Stomach smooth muscle (tissue), 2 donors: Measurements from ENCODE around the gene CORO2B.

Experiments used
- H3K27ac ChIP-seq: one replicate; pipeline ENCODE4 v1.7.0; 2013; ENCODE audit warnings: mild to moderate bottlenecking, low read length, inconsistent platforms
- H3K27me3 ChIP-seq, 2 donors: one replicate each; pipeline ENCODE4 v1.7.0; 2013; ENCODE audit warnings: low read length in 2 of 2; ENCODE audit not compliant: insufficient read depth in 2 of 2, control insufficient read depth in 1 of 2
- H3K36me3 ChIP-seq, 2 donors: one replicate each; pipeline ENCODE4 v1.7.0; 2013; ENCODE audit warnings: low read length in 2 of 2; ENCODE audit not compliant: control insufficient read depth in 2 of 2, insufficient read depth in 2 of 2
- H3K4me1 ChIP-seq: one replicate; pipeline ENCODE4 v1.7.0; 2013; ENCODE audit warnings: low read length; ENCODE audit not compliant: control insufficient read depth, insufficient read depth
- H3K4me3 ChIP-seq, 2 donors: one replicate each; pipeline ENCODE4 v1.7.0; 2013; ENCODE audit warnings: low read length in 2 of 2
- H3K9ac ChIP-seq, 2 donors: one replicate each; pipeline ENCODE4 v1.7.0; 2013; ENCODE audit warnings: low read length in 2 of 2, mild to moderate bottlenecking in 1 of 2
- H3K9me3 ChIP-seq, 2 donors: one replicate each; pipeline ENCODE4 v1.7.0; 2013; ENCODE audit warnings: low read length in 2 of 2; ENCODE audit not compliant: control insufficient read depth in 2 of 2
- donor health status: healthy.
- donor health status: Pancreatic carcinoma.

The CORO2B gene, protein sequence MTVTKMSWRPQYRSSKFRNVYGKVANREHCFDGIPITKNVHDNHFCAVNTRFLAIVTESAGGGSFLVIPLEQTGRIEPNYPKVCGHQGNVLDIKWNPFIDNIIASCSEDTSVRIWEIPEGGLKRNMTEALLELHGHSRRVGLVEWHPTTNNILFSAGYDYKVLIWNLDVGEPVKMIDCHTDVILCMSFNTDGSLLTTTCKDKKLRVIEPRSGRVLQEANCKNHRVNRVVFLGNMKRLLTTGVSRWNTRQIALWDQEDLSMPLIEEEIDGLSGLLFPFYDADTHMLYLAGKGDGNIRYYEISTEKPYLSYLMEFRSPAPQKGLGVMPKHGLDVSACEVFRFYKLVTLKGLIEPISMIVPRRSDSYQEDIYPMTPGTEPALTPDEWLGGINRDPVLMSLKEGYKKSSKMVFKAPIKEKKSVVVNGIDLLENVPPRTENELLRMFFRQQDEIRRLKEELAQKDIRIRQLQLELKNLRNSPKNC

DNA sequence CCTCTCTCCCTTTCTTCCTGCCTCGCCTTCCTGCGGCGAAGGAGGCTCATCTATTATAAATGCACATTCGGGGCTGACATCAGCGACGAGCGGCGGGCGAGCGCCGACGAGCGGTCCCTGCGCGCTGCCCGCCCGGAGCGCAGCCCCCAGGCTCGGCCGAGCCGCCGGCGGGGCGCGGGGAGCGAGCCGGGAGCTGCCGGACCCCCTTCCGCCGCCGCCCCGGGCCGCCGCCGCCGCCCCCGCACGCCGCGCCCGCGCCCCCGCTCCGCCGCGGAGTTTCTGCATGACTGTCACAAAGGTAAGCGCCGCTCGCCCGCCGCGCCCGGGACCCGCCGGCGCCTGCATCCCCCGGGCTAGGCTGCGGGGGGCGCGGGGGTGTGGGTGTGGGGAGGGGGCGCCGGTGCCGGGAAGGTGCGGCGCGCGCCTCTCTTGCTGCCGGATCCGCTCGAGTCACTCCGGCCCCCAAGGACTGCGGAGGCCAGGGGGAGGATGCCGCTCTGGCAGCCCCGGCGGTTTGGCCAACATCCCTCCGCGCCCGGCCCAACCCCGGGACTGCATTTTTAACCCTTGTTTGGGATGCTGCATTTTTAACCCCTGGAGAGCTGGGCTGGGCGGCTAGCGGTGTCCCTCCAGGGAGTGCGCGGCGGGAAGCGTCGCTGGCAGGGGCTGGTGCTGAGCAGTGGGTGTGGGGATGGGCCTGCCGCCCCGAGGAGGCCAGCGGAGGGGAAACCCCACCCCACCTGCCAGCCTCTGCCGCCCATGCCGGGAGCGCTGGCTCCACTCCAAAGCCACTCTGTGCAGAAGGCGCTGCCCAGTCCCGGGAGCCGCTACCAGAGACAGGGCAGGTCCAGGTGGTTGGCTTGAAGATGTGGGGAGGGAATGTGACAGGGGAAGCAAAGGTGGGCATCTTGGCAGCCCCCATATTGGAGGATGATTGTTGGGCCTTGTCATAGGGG is at the start of gene CORO2B:
CORO2B (plus strand) TSS at position 14 of the 956 bp plus-strand sequence; CDS start at position 284, 270 bp downstream.
- Histone ChIP-seq H3K4me1 (peaks cover 25% of the 10 kb centered on the region), H3K9me3 (no peaks in the 10 kb centered on the region), H3K9ac (peak within 1 kb of the TSS in 1 of 2 donors; percentile 37), H3K27me3 (peaks cover 27 to 37% of the 10 kb centered on the region in 2 donors), H3K4me3 (peak within 1 kb of the TSS; percentile 56 to 72), H3K36me3 (no peaks in the 10 kb centered on the region), H3K27ac (no peak within 1 kb of the TSS)

- no peaks in the 10 kb centered on the region for H3K36me3 ChIP-seq
- peaks cover 3% of the 10 kb centered on the region in 2 donors for H3K9me3 ChIP-seq
- H3K27ac ChIP-seq, result no peak overlapping the region
- no peak overlapping the region for H3K9ac ChIP-seq
- H3K4me1 ChIP-seq, result no peaks in the 10 kb centered on the region
- peaks cover 0 to 3% of the 10 kb centered on the region in 2 donors for H3K27me3 ChIP-seq
- H3K4me3 ChIP-seq, result no peak overlapping the region
Measured at GRCh38 chr15:68531387-68532179, 47.2 kb upstream of the CORO2B start.

GRCh38 chr15:68536331-68537095 is 42.3 kb upstream of the CORO2B start:
- Histone ChIP-seq H3K4me1 (no peaks in the 10 kb centered on the region), H3K9ac (no peak overlapping the region), H3K36me3 (no peaks in the 10 kb centered on the region), H3K27ac (no peak overlapping the region), H3K4me3 (no peak overlapping the region), H3K27me3 (peaks cover 0 to 5% of the 10 kb centered on the region in 2 donors), H3K9me3 (peaks cover 3% of the 10 kb centered on the region in 2 donors)

- Histone ChIP-seq H3K27ac (no peak overlapping the region), H3K9me3 (peaks cover 3% of the 10 kb centered on the region in 2 donors), H3K36me3 (no peaks in the 10 kb centered on the region), H3K4me1 (no peaks in the 10 kb centered on the region), H3K4me3 (no peak overlapping the region), H3K9ac (no peak overlapping the region), H3K27me3 (peaks cover 0 to 5% of the 10 kb centered on the region in 2 donors)
Measured at GRCh38 chr15:68537097-68537496, 41.7 kb upstream of the CORO2B start.

DNA sequence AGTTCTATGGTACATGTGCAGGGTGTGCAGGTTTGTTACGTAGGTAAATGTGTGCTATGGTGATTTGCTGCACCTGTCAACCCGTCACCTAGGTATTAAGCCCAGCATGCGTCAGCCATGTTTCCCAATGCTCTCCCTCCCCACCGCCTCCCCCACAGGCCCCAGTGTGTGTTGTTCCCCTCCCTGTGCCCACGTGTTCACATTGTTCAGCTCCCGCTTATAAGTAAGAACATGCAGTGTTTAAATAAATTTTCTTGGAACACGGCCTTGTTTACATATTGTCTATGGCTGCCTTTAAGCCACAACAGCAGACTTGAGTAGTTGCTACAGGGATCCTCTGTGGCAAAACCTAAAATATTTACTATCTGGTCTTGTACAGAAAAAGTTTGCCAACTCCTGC is 41.3 kb upstream of the CORO2B start:
- no peaks in the 10 kb centered on the region for H3K4me1 ChIP-seq
- H3K36me3 ChIP-seq, result no peaks in the 10 kb centered on the region
- no peak overlapping the region for H3K4me3 ChIP-seq
- H3K27ac ChIP-seq, result no peak overlapping the region
- H3K27me3 ChIP-seq, result peaks cover 0 to 5% of the 10 kb centered on the region in 2 donors
- H3K9me3 ChIP-seq, result peaks cover 3% of the 10 kb centered on the region in 2 donors
- H3K9ac ChIP-seq, result no peak overlapping the region

DNA sequence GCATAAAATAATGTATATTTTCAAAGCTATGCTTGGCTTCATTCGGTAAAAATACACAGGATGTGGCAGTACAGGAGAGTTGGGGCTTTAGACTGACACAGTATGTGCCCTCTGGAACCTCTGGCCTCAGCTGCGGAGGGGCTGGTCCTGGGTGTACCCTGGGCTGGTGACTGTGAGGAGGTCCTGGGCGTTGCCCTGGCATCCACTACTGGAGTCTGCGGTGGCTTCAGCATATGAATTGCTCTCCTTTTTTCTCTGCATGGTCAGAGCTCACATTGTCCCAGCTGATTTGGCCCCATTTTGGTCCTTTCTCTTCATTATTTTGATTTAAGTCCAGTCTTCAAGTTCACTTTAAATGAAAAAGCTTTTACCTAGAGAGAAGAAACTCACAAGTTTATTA is 40.5 kb upstream of the CORO2B start:
- Histone ChIP-seq H3K4me3 (no peak overlapping the region), H3K36me3 (no peaks in the 10 kb centered on the region), H3K4me1 (peaks cover 4% of the 10 kb centered on the region), H3K9ac (no peak overlapping the region), H3K27ac (no peak overlapping the region), H3K27me3 (peaks cover 0 to 5% of the 10 kb centered on the region in 2 donors), H3K9me3 (peaks cover 2 to 3% of the 10 kb centered on the region in 2 donors)

GRCh38 chr15:68541743-68542142 is 37.0 kb upstream of the CORO2B start:
- H3K27me3 ChIP-seq, result peaks cover 0 to 2% of the 10 kb centered on the region in 2 donors
- peaks cover 4% of the 10 kb centered on the region for H3K4me1 ChIP-seq
- H3K36me3 ChIP-seq, result no peaks in the 10 kb centered on the region
- H3K9me3 ChIP-seq, result no peaks in the 10 kb centered on the region
- H3K4me3 ChIP-seq, result no peak overlapping the region
- H3K27ac ChIP-seq, result no peak overlapping the region
- H3K9ac ChIP-seq, result no peak overlapping the region

DNA sequence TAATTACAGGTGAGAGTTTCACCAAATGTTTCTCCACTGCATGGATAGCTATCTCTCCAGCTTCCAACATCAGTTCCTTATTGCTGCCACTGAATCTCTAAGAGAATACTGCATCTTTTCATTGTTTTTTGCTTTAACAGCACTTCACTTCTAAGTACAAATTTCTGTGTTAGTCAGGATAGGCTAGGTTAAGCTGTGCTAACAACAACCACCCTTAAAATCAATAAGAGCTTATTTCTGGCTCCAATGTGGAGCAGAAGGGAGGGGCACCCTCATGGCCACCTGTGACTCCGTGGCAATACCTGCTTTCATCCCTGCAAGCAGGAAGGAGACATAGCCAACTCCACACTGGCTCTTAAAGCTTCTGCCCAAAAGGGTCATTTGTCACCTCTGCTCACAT is 36.4 kb upstream of the CORO2B start:
- no peak overlapping the region for H3K4me3 ChIP-seq
- H3K9me3 ChIP-seq, result no peaks in the 10 kb centered on the region
- peaks cover 4% of the 10 kb centered on the region for H3K4me1 ChIP-seq
- peaks cover 0 to 2% of the 10 kb centered on the region in 2 donors for H3K27me3 ChIP-seq
- H3K27ac ChIP-seq, result no peak overlapping the region
- H3K9ac ChIP-seq, result no peak overlapping the region
- no peaks in the 10 kb centered on the region for H3K36me3 ChIP-seq

- H3K36me3 ChIP-seq, result no peaks in the 10 kb centered on the region
- H3K4me1 ChIP-seq, result peaks cover 4% of the 10 kb centered on the region
- no peaks in the 10 kb centered on the region for H3K9me3 ChIP-seq
- no peak overlapping the region for H3K4me3 ChIP-seq
- H3K27me3 ChIP-seq, result peaks cover 0 to 2% of the 10 kb centered on the region in 2 donors
- H3K9ac ChIP-seq, result no peak overlapping the region
- no peak overlapping the region for H3K27ac ChIP-seq
Measured at GRCh38 chr15:68542771-68543164, 36.0 kb upstream of the CORO2B start.
